ENCODE data around the gene MYH9.

MYH9 gene

GRCh38 chr22:36308880-36309279 is 78.9 kb downstream of the MYH9 start:
- Histone ChIP-seq H3K9ac (ENCODE audit: low read length) (no peak overlapping the region), H3K27me3 (replicated peaks; ENCODE audit: control insufficient read depth, insufficient read depth, low read length) (no peaks in the 10 kb centered on the region), H3K9me3 (ENCODE audit: control insufficient read depth, low read length) (no peaks in the 10 kb centered on the region), H3K4me3 (ENCODE audit: low read length) (no peak overlapping the region), H3K4me1 (ENCODE audit: control insufficient read depth, insufficient read depth, low read length) (no peaks in the 10 kb centered on the region), H3K36me3 (ENCODE audit: control insufficient read depth, insufficient read depth, low read length, severe bottlenecking) (peaks cover 93% of the 10 kb centered on the region)
- DNase-seq (ENCODE audit: low read depth): no peak

DNA sequence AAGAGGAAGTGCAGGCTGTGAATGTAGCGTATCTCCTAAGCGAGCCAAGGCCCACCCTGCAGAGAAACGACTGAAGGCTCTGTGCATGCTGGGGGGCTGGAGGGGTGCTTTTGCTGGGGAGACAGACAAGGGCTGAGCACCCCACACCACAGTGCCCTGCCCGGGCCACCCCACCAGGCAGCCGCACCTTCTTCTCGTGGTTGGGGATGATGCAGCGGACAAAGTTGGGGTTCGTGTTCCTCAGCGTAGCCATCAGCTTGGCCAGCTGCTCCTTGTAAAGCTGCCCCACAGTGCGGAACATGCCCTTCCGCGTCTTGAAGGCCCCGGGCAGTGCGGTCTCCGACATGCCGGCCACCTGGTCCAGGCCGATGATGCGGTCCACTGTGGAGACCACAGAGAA is 81.5 kb downstream of the MYH9 start:
- Histone ChIP-seq H3K27me3 (replicated peaks; ENCODE audit: control insufficient read depth, insufficient read depth, low read length) (no peaks in the 10 kb centered on the region), H3K36me3 (ENCODE audit: control insufficient read depth, insufficient read depth, low read length, severe bottlenecking) (peaks cover 97% of the 10 kb centered on the region)

DNA sequence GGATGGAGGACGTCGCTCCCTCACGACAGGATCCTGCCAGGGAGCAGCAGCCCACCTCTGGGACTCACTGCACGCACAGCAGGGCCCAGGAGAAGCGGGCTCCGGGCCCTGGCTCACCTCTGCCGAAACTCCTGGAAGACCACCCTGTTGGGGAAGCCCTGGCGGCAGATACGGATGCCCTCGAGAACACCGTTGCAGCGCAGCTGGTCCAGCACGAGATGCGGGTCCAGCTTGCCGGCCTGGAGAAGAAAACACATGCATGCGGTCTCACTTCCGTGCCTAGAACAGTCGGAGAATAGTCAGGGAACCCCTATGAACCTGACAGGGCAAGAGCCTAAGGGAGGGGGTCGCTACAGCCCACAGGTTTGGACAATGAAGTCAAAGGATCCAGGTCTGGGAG is 82.0 kb downstream of the MYH9 start:
- H3K9me3 ChIP-seq (ENCODE audit: control insufficient read depth, low read length): no peaks in the 10 kb centered on the region
- H3K4me3 ChIP-seq (ENCODE audit: low read length): no peak overlapping the region
- no peaks in the 10 kb centered on the region for H3K27me3 ChIP-seq (replicated peaks; ENCODE audit: control insufficient read depth, insufficient read depth, low read length)
- H3K36me3 ChIP-seq (ENCODE audit: control insufficient read depth, insufficient read depth, low read length, severe bottlenecking): peaks cover 97% of the 10 kb centered on the region
- DNase-seq (ENCODE audit: low read depth): no peak
- H3K4me1 ChIP-seq (ENCODE audit: control insufficient read depth, insufficient read depth, low read length): no peaks in the 10 kb centered on the region
- no peak overlapping the region for H3K9ac ChIP-seq (ENCODE audit: low read length)

More for the DNA sequence above, 81.5 kb downstream of the MYH9 start:
- H3K9me3 ChIP-seq (ENCODE audit: control insufficient read depth, low read length): no peaks in the 10 kb centered on the region
- no peak overlapping the region for H3K9ac ChIP-seq (ENCODE audit: low read length)
- no peak overlapping the region for H3K4me3 ChIP-seq (ENCODE audit: low read length)
- no peak for DNase-seq (ENCODE audit: low read depth)
- H3K4me1 ChIP-seq (ENCODE audit: control insufficient read depth, insufficient read depth, low read length): no peaks in the 10 kb centered on the region

- Histone ChIP-seq H3K4me1 (ENCODE audit: control insufficient read depth, insufficient read depth, low read length) (peaks cover 8% of the 10 kb centered on the region), H3K27me3 (replicated peaks; ENCODE audit: control insufficient read depth, insufficient read depth, low read length) (no peaks in the 10 kb centered on the region), H3K9me3 (ENCODE audit: control insufficient read depth, low read length) (no peaks in the 10 kb centered on the region), H3K36me3 (ENCODE audit: control insufficient read depth, insufficient read depth, low read length, severe bottlenecking) (peaks cover 97% of the 10 kb centered on the region), H3K4me3 (ENCODE audit: low read length) (no peak overlapping the region), H3K9ac (ENCODE audit: low read length) (no peak overlapping the region)
- DNase-seq (ENCODE audit: low read depth): no peak
Observed at GRCh38 chr22:36304429-36304828, 83.3 kb downstream of the MYH9 start.

DNA sequence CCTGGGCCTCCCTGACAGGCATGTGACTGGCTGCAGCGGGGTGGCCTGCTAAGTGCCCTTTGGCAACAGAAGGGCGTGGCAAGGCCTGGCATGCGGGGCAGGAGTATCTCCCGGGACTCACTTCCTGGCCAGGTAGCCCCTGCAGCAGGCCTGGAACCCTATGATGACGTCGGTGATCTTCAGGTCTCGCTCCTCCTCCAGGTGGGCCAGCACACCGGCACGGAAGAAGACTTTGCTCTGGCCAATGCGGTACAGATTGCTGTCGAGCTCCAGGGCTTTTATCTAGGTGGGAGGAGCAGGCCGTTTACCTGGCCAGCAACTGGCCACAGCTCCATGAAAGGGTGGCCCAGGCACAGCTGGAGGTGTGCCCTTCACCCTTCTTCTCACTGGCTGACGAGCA is 83.9 kb downstream of the MYH9 start:
- Histone ChIP-seq H3K4me1 (ENCODE audit: control insufficient read depth, insufficient read depth, low read length) (peaks cover 13% of the 10 kb centered on the region), H3K4me3 (ENCODE audit: low read length) (no peak overlapping the region), H3K27me3 (replicated peaks; ENCODE audit: control insufficient read depth, insufficient read depth, low read length) (no peaks in the 10 kb centered on the region), H3K36me3 (ENCODE audit: control insufficient read depth, insufficient read depth, low read length, severe bottlenecking) (peaks cover 97% of the 10 kb centered on the region), H3K9me3 (ENCODE audit: control insufficient read depth, low read length) (no peaks in the 10 kb centered on the region), H3K9ac (ENCODE audit: low read length) (no peak overlapping the region)
- DNase-seq (ENCODE audit: low read depth): no peak

- Histone ChIP-seq H3K27me3 (replicated peaks; ENCODE audit: control insufficient read depth, insufficient read depth, low read length) (no peaks in the 10 kb centered on the region), H3K36me3 (ENCODE audit: control insufficient read depth, insufficient read depth, low read length, severe bottlenecking) (peaks cover 97% of the 10 kb centered on the region), H3K4me3 (ENCODE audit: low read length) (no peak overlapping the region), H3K4me1 (ENCODE audit: control insufficient read depth, insufficient read depth, low read length) (peaks cover 13% of the 10 kb centered on the region), H3K9me3 (ENCODE audit: control insufficient read depth, low read length) (no peaks in the 10 kb centered on the region), H3K9ac (ENCODE audit: low read length) (no peak overlapping the region)
- DNase-seq (ENCODE audit: low read depth): no peak
Observed at GRCh38 chr22:36303115-36303467, 84.7 kb downstream of the MYH9 start.

DNA sequence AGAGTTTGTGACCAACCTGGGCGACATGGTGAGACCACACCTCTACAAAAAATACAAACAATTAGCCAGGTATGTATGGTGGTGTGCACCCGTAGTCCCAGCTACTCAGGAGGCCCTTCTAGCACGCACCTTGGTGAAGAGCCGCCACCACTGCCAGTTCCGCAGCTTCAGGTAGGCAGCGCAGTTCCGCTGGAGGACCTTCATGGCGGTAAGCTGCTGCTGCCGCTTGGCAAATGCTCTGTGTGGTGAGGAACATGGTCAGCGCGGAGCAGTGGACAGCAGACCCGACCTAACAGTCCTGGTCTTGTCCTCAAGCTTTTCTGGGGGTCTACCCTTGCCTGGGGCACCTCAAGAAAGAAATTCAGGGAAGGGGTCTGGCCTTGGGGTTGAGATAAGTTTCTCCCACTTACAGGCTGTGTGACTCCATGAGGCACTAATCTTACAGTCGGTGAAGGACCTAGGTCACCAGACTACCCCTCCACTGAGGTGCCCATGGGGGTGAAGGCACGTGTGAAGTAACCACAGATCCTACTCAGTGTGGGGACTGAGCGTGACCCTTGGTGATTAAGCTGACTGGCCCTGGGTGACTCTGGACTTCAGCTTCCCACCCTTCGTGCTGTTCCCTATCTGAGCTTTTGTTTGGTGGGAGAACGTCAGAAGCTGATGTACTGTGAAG is 85.2 kb downstream of the MYH9 start:
- Histone ChIP-seq H3K4me3 (ENCODE audit: low read length) (no peak overlapping the region), H3K9ac (ENCODE audit: low read length) (no peak overlapping the region), H3K9me3 (ENCODE audit: control insufficient read depth, low read length) (no peaks in the 10 kb centered on the region), H3K27me3 (replicated peaks; ENCODE audit: control insufficient read depth, insufficient read depth, low read length) (no peaks in the 10 kb centered on the region), H3K4me1 (ENCODE audit: control insufficient read depth, insufficient read depth, low read length) (peaks cover 13% of the 10 kb centered on the region), H3K36me3 (ENCODE audit: control insufficient read depth, insufficient read depth, low read length, severe bottlenecking) (peaks cover 98% of the 10 kb centered on the region)
- DNase-seq (ENCODE audit: low read depth): no peak

- no peak overlapping the region for H3K9ac ChIP-seq (ENCODE audit: low read length)
- no peaks in the 10 kb centered on the region for H3K9me3 ChIP-seq (ENCODE audit: control insufficient read depth, low read length)
- H3K36me3 ChIP-seq (ENCODE audit: control insufficient read depth, insufficient read depth, low read length, severe bottlenecking): peaks cover 99% of the 10 kb centered on the region
- H3K4me3 ChIP-seq (ENCODE audit: low read length): no peak overlapping the region
- H3K4me1 ChIP-seq (ENCODE audit: control insufficient read depth, insufficient read depth, low read length): peaks cover 13% of the 10 kb centered on the region
- H3K27me3 ChIP-seq (replicated peaks; ENCODE audit: control insufficient read depth, insufficient read depth, low read length): no peaks in the 10 kb centered on the region
- DNase-seq (ENCODE audit: low read depth): peak; percentile 48
Observed at GRCh38 chr22:36301851-36302250, 85.9 kb downstream of the MYH9 start.

GRCh38 chr22:36301384-36301828 is 86.4 kb downstream of the MYH9 start:
- Histone ChIP-seq H3K27me3 (replicated peaks; ENCODE audit: control insufficient read depth, insufficient read depth, low read length) (no peaks in the 10 kb centered on the region), H3K9me3 (ENCODE audit: control insufficient read depth, low read length) (no peaks in the 10 kb centered on the region), H3K9ac (ENCODE audit: low read length) (no peak overlapping the region), H3K4me3 (ENCODE audit: low read length) (no peak overlapping the region), H3K4me1 (ENCODE audit: control insufficient read depth, insufficient read depth, low read length) (peaks cover 13% of the 10 kb centered on the region), H3K36me3 (ENCODE audit: control insufficient read depth, insufficient read depth, low read length, severe bottlenecking) (peaks cover 99% of the 10 kb centered on the region)
- DNase-seq (ENCODE audit: low read depth): peak; percentile 81

DNA sequence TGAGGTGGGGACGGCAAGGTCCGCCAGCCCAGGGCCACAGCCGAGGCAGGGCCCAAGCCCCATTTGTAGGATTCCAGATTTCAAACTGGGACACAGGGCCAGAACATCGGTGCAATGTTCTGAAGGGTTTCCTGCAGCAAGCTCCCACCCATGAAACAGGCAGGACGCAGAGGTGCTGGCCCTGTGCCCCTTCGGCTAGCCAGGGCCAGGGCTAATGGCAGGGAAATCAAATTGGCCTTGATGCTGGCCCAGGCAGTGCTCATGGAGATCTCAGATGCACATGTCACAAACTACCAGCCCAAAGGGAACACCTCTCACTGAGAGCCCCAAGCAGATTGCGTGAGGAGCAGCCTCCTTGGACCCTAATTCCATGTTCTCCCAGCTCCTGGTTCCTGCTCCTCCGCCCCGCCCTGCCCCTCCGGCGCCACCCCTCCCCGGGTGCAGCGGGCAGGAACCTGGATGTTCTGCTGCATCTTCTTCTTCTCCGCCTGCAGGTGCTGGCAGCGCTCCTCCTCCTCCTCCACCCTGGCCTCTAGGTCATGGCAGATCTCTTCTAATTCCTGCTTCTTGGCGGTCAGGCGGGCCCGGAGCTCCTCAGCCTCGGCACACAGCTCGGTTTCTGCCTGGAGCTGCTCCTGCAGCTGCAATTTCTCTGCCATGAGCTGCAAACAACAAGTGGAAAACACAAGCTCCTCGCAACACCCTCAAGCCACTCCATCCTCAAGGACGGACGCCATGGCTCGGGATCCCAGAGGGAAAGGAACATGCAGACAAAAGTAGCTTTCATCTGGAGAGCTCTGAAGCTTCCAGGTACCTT is 87.2 kb downstream of the MYH9 start:
- Histone ChIP-seq H3K36me3 (ENCODE audit: control insufficient read depth, insufficient read depth, low read length, severe bottlenecking) (peaks cover 99% of the 10 kb centered on the region), H3K9ac (ENCODE audit: low read length) (no peak overlapping the region), H3K4me1 (ENCODE audit: control insufficient read depth, insufficient read depth, low read length) (peaks cover 13% of the 10 kb centered on the region), H3K27me3 (replicated peaks; ENCODE audit: control insufficient read depth, insufficient read depth, low read length) (no peaks in the 10 kb centered on the region), H3K4me3 (ENCODE audit: low read length) (no peak overlapping the region), H3K9me3 (ENCODE audit: control insufficient read depth, low read length) (no peaks in the 10 kb centered on the region)
- no peak for DNase-seq (ENCODE audit: low read depth)

GRCh38 chr22:36299911-36300310 is 87.9 kb downstream of the MYH9 start:
- Histone ChIP-seq H3K4me1 (ENCODE audit: control insufficient read depth, insufficient read depth, low read length) (peaks cover 13% of the 10 kb centered on the region), H3K4me3 (ENCODE audit: low read length) (no peak overlapping the region), H3K9ac (ENCODE audit: low read length) (no peak overlapping the region), H3K27me3 (replicated peaks; ENCODE audit: control insufficient read depth, insufficient read depth, low read length) (no peaks in the 10 kb centered on the region), H3K9me3 (ENCODE audit: control insufficient read depth, low read length) (no peaks in the 10 kb centered on the region), H3K36me3 (ENCODE audit: control insufficient read depth, insufficient read depth, low read length, severe bottlenecking) (peaks cover 99% of the 10 kb centered on the region)
- DNase-seq (ENCODE audit: low read depth): no peak
